Trophoblast cell (in vitro differentiated cells and primary cell): Measurements from ENCODE around the gene GRAP.
"Not testable (repeated sequence)": the region's sequence is repeated elsewhere in the genome, so short reads cannot be mapped to it uniquely, and the experiment has no call there.

Source experiments
- DNase-seq, 2 donors: peaks; one replicate each; pipeline ENCODE4 v3.0.0-alpha.2; 2016
- H2AFZ ChIP-seq: 2 replicates; pipeline ENCODE4 v1.6.1; 2013; ENCODE audit warnings: low read length, moderate library complexity, mild to moderate bottlenecking; ENCODE audit not compliant: insufficient read depth, poor library complexity
- H2AK5ac ChIP-seq: 2 replicates; pipeline ENCODE4 v1.6.1; 2013; ENCODE audit warnings: mild to moderate bottlenecking, low read length
- H2BK120ac ChIP-seq: 2 replicates; pipeline ENCODE4 v1.6.1; 2013; ENCODE audit warnings: low read length, mild to moderate bottlenecking, moderate library complexity; ENCODE audit not compliant: insufficient read depth, poor library complexity
- H2BK12ac ChIP-seq: 2 replicates; pipeline ENCODE4 v1.6.1; 2013; ENCODE audit warnings: mild to moderate bottlenecking, low read length, moderate library complexity
- H2BK5ac ChIP-seq: 2 replicates; pipeline ENCODE4 v1.6.1; 2013; ENCODE audit warnings: low read length, low read depth, moderate library complexity, mild to moderate bottlenecking; ENCODE audit not compliant: poor library complexity
- H3K14ac ChIP-seq: 2 replicates; pipeline ENCODE4 v1.6.1; 2013; ENCODE audit warnings: mild to moderate bottlenecking, low read length
- H3K18ac ChIP-seq: 2 replicates; pipeline ENCODE4 v1.6.1; 2013; ENCODE audit warnings: mild to moderate bottlenecking, low read length
- H3K23ac ChIP-seq: 2 replicates; pipeline ENCODE4 v1.6.1; 2013; ENCODE audit warnings: low read length
- H3K27ac ChIP-seq: 2 replicates; pipeline ENCODE4 v1.5.1; 2013; ENCODE audit warnings: low read depth, mild to moderate bottlenecking, inconsistent platforms, low read length, moderate library complexity
- H3K27me3 ChIP-seq: 2 replicates; pipeline ENCODE4 v1.6.1; 2013; ENCODE audit warnings: inconsistent platforms, mild to moderate bottlenecking, low read length, moderate library complexity; ENCODE audit not compliant: insufficient read depth
- H3K36me3 ChIP-seq, 2 experiments: 1 replicate in 1 of 2; 2 replicates in 1 of 2; pipeline ENCODE4 v1.6.1; 2013; ENCODE audit warnings: low read length in 2 of 2, mild to moderate bottlenecking in 2 of 2, moderate library complexity in 1 of 2; ENCODE audit not compliant: insufficient read depth in 2 of 2, control insufficient read depth in 1 of 2
- H3K4ac ChIP-seq: 2 replicates; pipeline ENCODE4 v1.6.1; 2013; ENCODE audit warnings: low read depth, mild to moderate bottlenecking, low read length, moderate library complexity
- H3K4me1 ChIP-seq, 2 experiments: 1 replicate in 1 of 2; 2 replicates in 1 of 2; pipeline ENCODE4 v1.6.1; 2013; ENCODE audit warnings: low read length in 2 of 2, mild to moderate bottlenecking in 2 of 2, moderate library complexity in 1 of 2; ENCODE audit not compliant: insufficient read depth in 2 of 2, control insufficient read depth in 1 of 2
- H3K4me2 ChIP-seq: 2 replicates; pipeline ENCODE4 v1.6.1; 2013; ENCODE audit warnings: inconsistent platforms, mild to moderate bottlenecking, low read length, moderate library complexity
- H3K4me3 ChIP-seq: 2 replicates; pipeline ENCODE4 v1.5.1; 2013; ENCODE audit warnings: mild to moderate bottlenecking, low read depth, low read length, inconsistent platforms
- H3K79me1 ChIP-seq: one replicate; pipeline ENCODE4 v1.6.1; 2013; ENCODE audit warnings: low read length
- H3K79me2 ChIP-seq: 2 replicates; pipeline ENCODE4 v1.6.1; 2013; ENCODE audit warnings: low read length, mild to moderate bottlenecking; ENCODE audit not compliant: control insufficient read depth, insufficient read depth, poor library complexity
- H3K9ac ChIP-seq: 2 replicates; pipeline ENCODE4 v1.6.1; 2013; ENCODE audit warnings: mild to moderate bottlenecking, low read length
- H3K9me3 ChIP-seq: 2 replicates; pipeline ENCODE4 v1.6.1; 2013; ENCODE audit warnings: low read depth, mild to moderate bottlenecking, control low read depth, inconsistent platforms, low read length; ENCODE audit not compliant: insufficient read depth
- H4K12ac ChIP-seq: 2 replicates; pipeline ENCODE4 v1.6.1; 2013; ENCODE audit warnings: low read depth, mild to moderate bottlenecking, low read length, moderate library complexity
- H4K8ac ChIP-seq: 2 replicates; pipeline ENCODE4 v1.6.1; 2013; ENCODE audit warnings: low read depth, mild to moderate bottlenecking, low read length, moderate library complexity
- H4K91ac ChIP-seq: one replicate; pipeline ENCODE4 v1.6.1; 2013; ENCODE audit warnings: low read depth, mild to moderate bottlenecking, low read length, moderate library complexity
- WGBS: extraction: QIAGEN DNeasy Blood & Tissue Kit; methylation state at CpG from one replicate; pipeline ENCODE4 v1.1.7; 2013; ENCODE audit warnings: missing lambda C conversion rate; ENCODE audit not compliant: insufficient read length, insufficient coverage; ENCODE audit errors: extremely low coverage; 5-methylcytosine and 5-hydroxymethylcytosine counted together

GRAP gene

GRCh38 chr17:19038730-19039129 lies 8.0 kb downstream of the GRAP start:
- not testable (repeated sequence) for H3K18ac ChIP-seq, H2AK5ac ChIP-seq, H2AFZ ChIP-seq, H2BK5ac ChIP-seq, H3K4me2 ChIP-seq, H3K79me1 ChIP-seq, H3K23ac ChIP-seq, H4K91ac ChIP-seq, H3K4me1 ChIP-seq, H2BK120ac ChIP-seq, H3K27me3 ChIP-seq, H3K14ac ChIP-seq, H4K8ac ChIP-seq, H3K4me3 ChIP-seq, H3K9ac ChIP-seq, H3K4ac ChIP-seq, H4K12ac ChIP-seq, DNase-seq, H3K27ac ChIP-seq, H3K79me2 ChIP-seq, H3K9me3 ChIP-seq, H2BK12ac ChIP-seq, H3K36me3 ChIP-seq
- no CpG with 5 or more reads among the region's 12 CpGs for WGBS

DNA sequence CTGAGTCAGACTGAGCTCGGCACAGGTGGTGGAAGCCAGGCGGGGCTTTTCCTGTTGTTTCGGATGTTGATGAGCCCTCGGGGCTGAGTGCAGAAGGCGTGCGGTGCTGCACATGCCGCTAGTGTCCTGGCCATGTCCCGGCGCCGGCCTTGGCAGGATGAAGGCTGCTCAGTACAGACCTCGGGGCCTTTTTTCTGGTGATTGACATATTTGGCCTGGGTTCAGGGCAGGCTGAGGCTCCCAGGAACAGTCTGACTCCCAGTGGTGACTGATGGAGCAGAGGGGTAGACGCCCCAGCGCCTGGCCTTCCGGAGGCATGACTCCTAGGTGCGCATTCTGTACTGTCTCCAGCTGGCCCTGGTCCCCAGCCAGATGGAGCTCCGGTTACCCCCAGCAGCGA lies 8.8 kb downstream of the GRAP start:
- H3K4me2 ChIP-seq, H3K4me3 ChIP-seq, H2AK5ac ChIP-seq, H4K8ac ChIP-seq, H2BK5ac ChIP-seq, H2AFZ ChIP-seq, H2BK120ac ChIP-seq, H3K23ac ChIP-seq, H3K79me1 ChIP-seq, H3K14ac ChIP-seq, H3K18ac ChIP-seq, DNase-seq, H4K12ac ChIP-seq, H3K9ac ChIP-seq, H3K9me3 ChIP-seq, H2BK12ac ChIP-seq, H3K27me3 ChIP-seq, H3K4ac ChIP-seq, H3K4me1 ChIP-seq, H3K27ac ChIP-seq, H3K79me2 ChIP-seq, H4K91ac ChIP-seq, H3K36me3 ChIP-seq: not testable (repeated sequence)
- WGBS: no CpG with 5 or more reads among the region's 17 CpGs

- not testable (repeated sequence) for H4K8ac ChIP-seq, H4K91ac ChIP-seq, DNase-seq, H4K12ac ChIP-seq, H3K14ac ChIP-seq, H2BK5ac ChIP-seq, H3K27me3 ChIP-seq, H2BK12ac ChIP-seq, H2BK120ac ChIP-seq, H3K4me2 ChIP-seq, H3K9ac ChIP-seq, H2AFZ ChIP-seq, H3K23ac ChIP-seq, H3K79me1 ChIP-seq, H3K4ac ChIP-seq, H3K4me3 ChIP-seq, H2AK5ac ChIP-seq, H3K79me2 ChIP-seq, H3K27ac ChIP-seq, H3K9me3 ChIP-seq, H3K4me1 ChIP-seq, H3K18ac ChIP-seq, H3K36me3 ChIP-seq
- no CpG with 5 or more reads among the region's 6 CpGs for WGBS
Observed at GRCh38 chr17:19037547-19037946, 9.2 kb downstream of the GRAP start.

GRCh38 chr17:19036186-19036585 lies 10.6 kb downstream of the GRAP start:
- not testable (repeated sequence) for H4K8ac ChIP-seq, H3K23ac ChIP-seq, H3K4me3 ChIP-seq, H3K9ac ChIP-seq, DNase-seq, H3K79me1 ChIP-seq, H3K4ac ChIP-seq, H3K27ac ChIP-seq, H3K18ac ChIP-seq, H3K4me2 ChIP-seq, H2AFZ ChIP-seq, H3K9me3 ChIP-seq, H2BK12ac ChIP-seq, H3K4me1 ChIP-seq, H3K14ac ChIP-seq, H3K27me3 ChIP-seq, H2BK120ac ChIP-seq, H4K91ac ChIP-seq, H4K12ac ChIP-seq, H2AK5ac ChIP-seq, H2BK5ac ChIP-seq, H3K79me2 ChIP-seq, H3K36me3 ChIP-seq
- WGBS: no CpG with 5 or more reads among the region's 6 CpGs
